NCI-H226 (cell line): ENCODE results near the gene USP30.

Experiments used
- DNase-seq: peaks from one replicate; pipeline ENCODE4 v3.0.0-alpha.2; 2015

Gene USP30

GRCh38 chr12:109098651-109099050 is 46.3 kb downstream of the USP30 start:
- DNase-seq: no peak

- DNase-seq: no peak
Observed at GRCh38 chr12:109099431-109100020, 47.1 kb downstream of the USP30 start.

GRCh38 chr12:109100741-109101140 is 48.4 kb downstream of the USP30 start:
- DNase-seq: no peak

GRCh38 chr12:109102491-109102890 is 50.1 kb downstream of the USP30 start:
- no peak for DNase-seq

GRCh38 chr12:109105176-109105575 is 52.8 kb downstream of the USP30 start:
- DNase-seq: no peak

GRCh38 chr12:109109746-109110350 is 57.5 kb downstream of the USP30 start:
- DNase-seq: no peak

GRCh38 chr12:109110988-109111495 is 58.7 kb downstream of the USP30 start:
- DNase-seq: peak; percentile 89

GRCh38 chr12:109112720-109113465 is 60.5 kb downstream of the USP30 start:
- no peak for DNase-seq

- DNase-seq: no peak
Observed at GRCh38 chr12:109113661-109114321, 61.4 kb downstream of the USP30 start.

- no peak for DNase-seq
Observed at GRCh38 chr12:109114644-109115043, 62.3 kb downstream of the USP30 start.

- DNase-seq: no peak
Observed at GRCh38 chr12:109115404-109115757, 63.0 kb downstream of the USP30 start.

- DNase-seq: no peak
Observed at GRCh38 chr12:109115758-109116610, 63.6 kb downstream of the USP30 start, which contains the start of gene ACACB. Gene ACACB (plus strand): TSS chr12:109116587. CDS start chr12:109139406, 22,819 bp downstream.

GRCh38 chr12:109116611-109116949 is 64.2 kb downstream of the USP30 start:
- DNase-seq: no peak

- DNase-seq: no peak
Observed at GRCh38 chr12:109120095-109120494, 67.7 kb downstream of the USP30 start.

- DNase-seq: no peak
Observed at GRCh38 chr12:109120557-109120956, 68.2 kb downstream of the USP30 start.

GRCh38 chr12:109121346-109121880 is 69.0 kb downstream of the USP30 start:
- no peak for DNase-seq

GRCh38 chr12:109124878-109125648 is 72.7 kb downstream of the USP30 start:
- DNase-seq: no peak

GRCh38 chr12:109125791-109126190 is 73.4 kb downstream of the USP30 start:
- no peak for DNase-seq

GRCh38 chr12:109126784-109127183 is 74.4 kb downstream of the USP30 start:
- DNase-seq: no peak

GRCh38 chr12:109127533-109128242 is 75.3 kb downstream of the USP30 start:
- DNase-seq: no peak
